Naive thymus-derived CD4-positive, alpha-beta T cell (primary cell): ENCODE measurements around the gene SEMA4D. TPM values are rescaled to one million over a fixed set of nuclear protein-coding genes. Genes with fewer than 3 reads are reported as not detected.

Source experiments
- ATAC-seq: fragments of 150-1000 bp; cut with Tn5 transposase; 2 replicates; pipeline ENCODE4 v1.10.0; 2021; ENCODE audit warnings: mild to moderate bottlenecking, moderate library complexity
- CTCF ChIA-PET: fragments of 350-600 bp; sonication (Branson Sonifier 250); formaldehyde crosslinking; loops from one replicate; lab custom pipeline; 2021; ENCODE audit warnings: antibody characterized with exemption; lab: Charles Lee
- POLR2A ChIA-PET: fragments of 350-600 bp; sonication (Branson Sonifier 250); formaldehyde crosslinking; loops from one replicate; lab custom pipeline; 2021; ENCODE audit warnings: antibody characterized with exemption, inconsistent platforms; lab: Charles Lee
- DNase-seq, 9 donors: peaks; one replicate each; pipeline versions ENCODE4 v3.0.0 to v3.0.0-alpha.2; 2020 to 2022; ENCODE audit warnings: mixed read lengths in 1 of 9
- H3K27ac ChIP-seq: one replicate; pipeline ENCODE4 v1.7.0; 2013; ENCODE audit warnings: mild to moderate bottlenecking, low read depth, low read length, moderate library complexity
- H3K27me3 ChIP-seq, 2 donors: one replicate each; pipeline ENCODE4 v1.7.0; 2013; ENCODE audit warnings: low read length in 2 of 2, mild to moderate bottlenecking in 2 of 2, moderate library complexity in 2 of 2; ENCODE audit not compliant: control insufficient read depth in 2 of 2, insufficient read depth in 2 of 2
- H3K36me3 ChIP-seq, 3 experiments: 1 replicate in 2 of 3; 2 replicates in 1 of 3; pipeline ENCODE4 v1.7.0; 2013; ENCODE audit warnings: low read length in 3 of 3, mild to moderate bottlenecking in 3 of 3, moderate library complexity in 1 of 3; ENCODE audit not compliant: insufficient read depth in 3 of 3, control insufficient read depth in 2 of 3
- H3K4me1 ChIP-seq, 2 donors: one replicate each; pipeline ENCODE4 v1.7.0; 2013; ENCODE audit warnings: low read length in 2 of 2, mild to moderate bottlenecking in 2 of 2, moderate library complexity in 1 of 2; ENCODE audit not compliant: control insufficient read depth in 2 of 2, insufficient read depth in 2 of 2
- H3K4me3 ChIP-seq: 2 replicates; pipeline ENCODE4 v1.7.0; 2013; ENCODE audit warnings: mild to moderate bottlenecking, low read length
- H3K9me3 ChIP-seq, 3 experiments: 1 replicate in 2 of 3; 2 replicates in 1 of 3; pipeline ENCODE4 v1.7.0; 2013; ENCODE audit warnings: low read length in 3 of 3; ENCODE audit not compliant: control insufficient read depth in 2 of 3
- H3K27ac Mint-ChIP-seq, 9 donors: one replicate each; pipeline ENCODE4 v1.8.0; 2020 to 2022; ENCODE audit warnings: mixed read lengths in 9 of 9, mild to moderate bottlenecking in 8 of 9, moderate library complexity in 5 of 9, inconsistent platforms in 2 of 9
- H3K27me3 Mint-ChIP-seq, 5 donors: one replicate each; pipeline ENCODE4 v1.8.0; 2021 to 2022; ENCODE audit warnings: mixed read lengths in 5 of 5, mild to moderate bottlenecking in 1 of 5
- H3K36me3 Mint-ChIP-seq, 5 donors: one replicate each; pipeline ENCODE4 v1.8.0; 2020 to 2022; ENCODE audit warnings: mixed read lengths in 5 of 5, mild to moderate bottlenecking in 3 of 5, inconsistent platforms in 1 of 5
- H3K4me1 Mint-ChIP-seq, 7 donors: one replicate each; pipeline ENCODE4 v1.8.0; 2020 to 2022; ENCODE audit warnings: mixed read lengths in 7 of 7, mild to moderate bottlenecking in 3 of 7, inconsistent platforms in 1 of 7
- H3K4me3 Mint-ChIP-seq, 10 donors: one replicate each; pipeline ENCODE4 v1.8.0; 2020 to 2022; ENCODE audit warnings: mild to moderate bottlenecking in 10 of 10, mixed read lengths in 10 of 10, moderate library complexity in 6 of 10, inconsistent platforms in 2 of 10
- H3K9me3 Mint-ChIP-seq, 11 donors: one replicate each; pipeline ENCODE4 v1.8.0; 2020 to 2022; ENCODE audit warnings: mixed read lengths in 11 of 11, mild to moderate bottlenecking in 4 of 11, inconsistent platforms in 1 of 11, moderate library complexity in 1 of 11
- intact Hi-C, 2 donors: fragments of 100-400 bp; cut with micrococcal nuclease; formaldehyde crosslinking; loops; one replicate each; pipeline ENCODE4 v1.15.1; 2023
- polyA plus RNA-seq, 2 donors: library from polyadenylated mRNA; unstranded; fragments of 300-500 nt; fragmentation: Illumina TruSeq; gene quantifications; one replicate each; pipeline ENCODE4 v1.2.3, GENCODE V29; 2021
- total RNA-seq, 6 experiments: library from RNA in 5 of 6; stranded (reverse) in 5 of 6; gene quantifications; 1 replicate in 5 of 6; 2 replicates in 1 of 6; pipeline ENCODE4 v1.2.3 and lab custom pipeline; 2021 to 2026

SEMA4D gene
- total and polyA plus RNA-seq, 7 experiments from 2014 or later = 114 to 465 (median 448) TPM

- H3K9me3 ChIP-seq = no peaks in the 10 kb centered on the region
- POLR2A ChIA-PET = interaction anchor here (0.6 to 3.4 kb wide), 3 partner anchors 33 to 121 kb away, joined by 3 to 31 read pairs (median 4); no protein-coding TSS in a partner anchor
- peak overlapping the region; percentile 63 for H3K27ac ChIP-seq
- peak overlapping the region; percentile 2 to 81 (median 69) for H3K4me3 Mint-ChIP-seq
- H3K27me3 ChIP-seq = no peaks in the 10 kb centered on the region
- peak overlapping the region; percentile 85 to 97 (median 94) for H3K27ac Mint-ChIP-seq
- H3K4me1 Mint-ChIP-seq = peaks cover 74 to 100% (median 96%) of the 10 kb centered on the region in 7 donors
- CTCF ChIA-PET = interaction anchor here (0.6 to 6.8 kb wide), 9 partner anchors 9 to 125 kb away, joined by 3 to 74 read pairs (median 8); no protein-coding TSS in a partner anchor
- DNase-seq (peak in 2 of 9 donors; percentile 37 to 75), ATAC-seq (peak; percentile 56)
- H3K36me3 Mint-ChIP-seq = peaks cover 0 to 31% (median 4%) of the 10 kb centered on the region in 5 donors
- peaks cover 0 to 5% (median 0%) of the 10 kb centered on the region in 11 donors for H3K9me3 Mint-ChIP-seq
- no peak overlapping the region for H3K4me3 ChIP-seq
- H3K4me1 ChIP-seq = peaks cover 86 to 89% of the 10 kb centered on the region in 2 donors
- H3K36me3 ChIP-seq = peaks cover 0 to 47% (median 0%) of the 10 kb centered on the region in 3 experiments
- H3K27me3 Mint-ChIP-seq = no peaks in the 10 kb centered on the region
- intact Hi-C loops = loop anchor here in 1 of 2 donors (2.0 kb wide), 1 partner anchor 17 kb away; no protein-coding TSS in a partner anchor
These were observed 70.2 kb downstream of the SEMA4D start for GRCh38 chr9:89427621-89428221.

GRCh38 chr9:89426384-89426961, 71.4 kb downstream of the SEMA4D start:
- DNase-seq (no peak), ATAC-seq (peak; percentile 35)
- ChIA-PET CTCF (interaction anchor here (0.9 to 6.8 kb wide), 3 partner anchors 24 to 124 kb away, joined by 3 to 74 read pairs (median 3); no protein-coding TSS in a partner anchor), POLR2A (interaction anchor here (0.6 to 1.3 kb wide), 3 partner anchors 11 to 92 kb away, joined by 3 to 4 read pairs (median 3); no protein-coding TSS in a partner anchor)
- Histone ChIP-seq H3K27ac (peak overlapping the region; percentile 63), H3K27me3 (no peaks in the 10 kb centered on the region), H3K4me3 (peak overlapping the region; percentile 16), H3K36me3 (peaks cover 0 to 41% (median 0%) of the 10 kb centered on the region in 3 experiments), H3K9me3 (no peaks in the 10 kb centered on the region), H3K4me1 (peaks cover 87 to 89% of the 10 kb centered on the region in 2 donors)
- intact Hi-C loops = no loop called here
- H3K36me3 Mint-ChIP-seq = peaks cover 0 to 36% (median 4%) of the 10 kb centered on the region in 5 donors
- peaks cover 73 to 99% (median 96%) of the 10 kb centered on the region in 7 donors for H3K4me1 Mint-ChIP-seq
- H3K9me3 Mint-ChIP-seq = peaks cover 0 to 5% (median 0%) of the 10 kb centered on the region in 11 donors
- peak overlapping the region; percentile 85 to 97 (median 94) for H3K27ac Mint-ChIP-seq
- peak overlapping the region; percentile 52 to 81 (median 70) for H3K4me3 Mint-ChIP-seq
- H3K27me3 Mint-ChIP-seq = no peaks in the 10 kb centered on the region

GRCh38 chr9:89425921-89426383, 72.0 kb downstream of the SEMA4D start:
- H3K9me3 Mint-ChIP-seq = peaks cover 0 to 5% (median 0%) of the 10 kb centered on the region in 11 donors
- ATAC-seq = no peak
- H3K36me3 ChIP-seq = peaks cover 0 to 41% (median 0%) of the 10 kb centered on the region in 3 experiments
- peak overlapping the region; percentile 63 for H3K27ac ChIP-seq
- peaks cover 87 to 94% of the 10 kb centered on the region in 2 donors for H3K4me1 ChIP-seq
- CTCF ChIA-PET = interaction anchor here (0.9 to 6.8 kb wide), 3 partner anchors 25 to 125 kb away, joined by 3 to 74 read pairs (median 3); no protein-coding TSS in a partner anchor
- H3K27me3 ChIP-seq = no peaks in the 10 kb centered on the region
- H3K4me3 Mint-ChIP-seq = peak overlapping the region; percentile 52 to 81 (median 70)
- no peaks in the 10 kb centered on the region for H3K27me3 Mint-ChIP-seq
- peak overlapping the region; percentile 85 to 97 (median 94) for H3K27ac Mint-ChIP-seq
- intact Hi-C loops = no loop called here
- peaks cover 75 to 99% (median 96%) of the 10 kb centered on the region in 7 donors for H3K4me1 Mint-ChIP-seq
- DNase-seq = no peak
- no peaks in the 10 kb centered on the region for H3K9me3 ChIP-seq
- H3K4me3 ChIP-seq = peak overlapping the region; percentile 16
- H3K36me3 Mint-ChIP-seq = peaks cover 0 to 36% (median 4%) of the 10 kb centered on the region in 5 donors
- POLR2A ChIA-PET = interaction anchor here (0.6 to 1.3 kb wide), 3 partner anchors 10 to 93 kb away, joined by 3 to 4 read pairs (median 3); no protein-coding TSS in a partner anchor

GRCh38 chr9:89425024-89425805, 72.7 kb downstream of the SEMA4D start:
- H3K9me3 ChIP-seq = no peaks in the 10 kb centered on the region
- CTCF ChIA-PET = interaction anchor here (0.6 to 1.9 kb wide), 3 partner anchors 109 to 127 kb away, joined by 3 to 7 read pairs (median 5); no protein-coding TSS in a partner anchor
- no peaks in the 10 kb centered on the region for H3K27me3 Mint-ChIP-seq
- H3K27me3 ChIP-seq = no peaks in the 10 kb centered on the region
- peaks cover 0 to 5% (median 0%) of the 10 kb centered on the region in 11 donors for H3K9me3 Mint-ChIP-seq
- peaks cover 0 to 38% (median 0%) of the 10 kb centered on the region in 3 experiments for H3K36me3 ChIP-seq
- peak overlapping the region; percentile 85 to 96 (median 92) for H3K27ac Mint-ChIP-seq
- peaks cover 0 to 37% (median 4%) of the 10 kb centered on the region in 5 donors for H3K36me3 Mint-ChIP-seq
- H3K4me1 Mint-ChIP-seq = peaks cover 78 to 100% (median 96%) of the 10 kb centered on the region in 7 donors
- no peak for DNase-seq
- H3K27ac ChIP-seq = peak overlapping the region; percentile 63
- H3K4me1 ChIP-seq = peaks cover 89 to 99% of the 10 kb centered on the region in 2 donors
- POLR2A ChIA-PET = interaction anchor here (1.0 kb wide), 1 partner anchor 24 kb away, joined by 3 read pairs; no protein-coding TSS in a partner anchor
- intact Hi-C loops = no loop called here
- peak overlapping the region in 6 of 10 donors; percentile 36 to 81 (median 48) for H3K4me3 Mint-ChIP-seq
- no peak for ATAC-seq
- H3K4me3 ChIP-seq = peak overlapping the region; percentile 16

- Mint-ChIP-seq H3K9me3 (peaks cover 0 to 5% (median 0%) of the 10 kb centered on the region in 11 donors), H3K4me1 (peaks cover 82 to 99% (median 96%) of the 10 kb centered on the region in 7 donors), H3K36me3 (peaks cover 0 to 60% (median 12%) of the 10 kb centered on the region in 5 donors), H3K27me3 (no peaks in the 10 kb centered on the region), H3K27ac (peak overlapping the region; percentile 73 to 96 (median 92)), H3K4me3 (peak overlapping the region in 7 of 10 donors; percentile 2 to 77 (median 3))
- DNase-seq (peak in 1 of 9 donors; percentile 83), ATAC-seq (peak; percentile 38)
- H3K36me3 ChIP-seq = peaks cover 0 to 18% (median 0%) of the 10 kb centered on the region in 3 experiments
- ChIA-PET CTCF (no interaction called here), POLR2A (interaction anchor here (1.0 to 2.3 kb wide), 2 partner anchors 13 to 57 kb away, joined by 3 to 18 read pairs; no protein-coding TSS in a partner anchor)
- no peaks in the 10 kb centered on the region for H3K9me3 ChIP-seq
- H3K4me3 ChIP-seq = no peak overlapping the region
- H3K4me1 ChIP-seq = peaks cover 87 to 98% of the 10 kb centered on the region in 2 donors
- H3K27ac ChIP-seq = no peak overlapping the region
- intact Hi-C loops = loop anchor here in 1 of 2 donors (1.0 to 5.0 kb wide), 4 partner anchors 14 to 280 kb away; partner anchors contain the start of gene SECISBP2
- no peaks in the 10 kb centered on the region for H3K27me3 ChIP-seq
These were observed 75.5 kb downstream of the SEMA4D start for GRCh38 chr9:89422151-89422975.
